Uterus (tissue), 4 donors: ENCODE results near the gene SPTLC2. TPM values are rescaled to one million over a fixed set of nuclear protein-coding genes. Genes with fewer than 3 reads are reported as not detected.

Experiments
- DNase-seq, 2 donors: peaks; one replicate each; pipeline ENCODE4 v3.0.0-alpha.2; 2019 to 2020
- H3K27ac ChIP-seq, 2 donors: fragments of 200-600 bp; sonication (generic); 1 replicate in 1 of 2; 2 replicates in 1 of 2; pipeline ENCODE4 v1.5.1; 2016 to 2018
- H3K27me3 ChIP-seq, 2 donors: fragments of 200-600 bp; sonication (generic); one replicate each; pipeline ENCODE4 v1.5.1; 2018 to 2019; ENCODE audit warnings: control low read depth in 1 of 2
- H3K36me3 ChIP-seq, 2 donors: fragments of 200-600 bp; sonication (generic); one replicate each; pipeline ENCODE4 v1.5.1; 2019; ENCODE audit warnings: control low read depth in 1 of 2
- H3K4me1 ChIP-seq, 2 donors: fragments of 200-600 bp; sonication (generic); one replicate each; pipeline ENCODE4 v1.5.1; 2018 to 2019; ENCODE audit warnings: control low read depth in 1 of 2
- H3K4me3 ChIP-seq, 2 donors: fragments of 200-600 bp; sonication (generic); 1 replicate in 1 of 2; 2 replicates in 1 of 2; pipeline ENCODE4 v1.5.1; 2018 to 2019; ENCODE audit warnings: mild to moderate bottlenecking in 1 of 2
- H3K9me3 ChIP-seq, 2 donors: fragments of 200-600 bp; sonication (generic); one replicate each; pipeline ENCODE4 v1.5.1; 2019; ENCODE audit warnings: control low read depth in 1 of 2
- POLR2A ChIP-seq, 2 donors: fragments of 450-650 bp; IDR thresholded peaks; one replicate each; pipeline ENCODE4 v1.6.1; 2016; ENCODE audit warnings: antibody characterized with exemption in 2 of 2, mild to moderate bottlenecking in 1 of 2, moderate library complexity in 1 of 2
- intact Hi-C: fragments of 100-400 bp; cut with DNase I; formaldehyde crosslinking; loops from one replicate; pipeline ENCODE4 v1.15.1; 2023; ENCODE audit warnings: low total_unique reads
- total RNA-seq, 4 donors: library from RNA; depleted of rRNA in 3 of 4; stranded (reverse); fragments of >200 nt in 3 of 4; gene quantifications; one replicate each; pipeline versions ENCODE4 v1.1.0 to v1.2.4, GENCODE V29; 2014 to 2023
- TF ChIP-seq, protein P1 (sequence below), 4 experiments: fragments of 200-600 bp in 2 of 4; fragments of 450-650 bp in 2 of 4; sonication (generic) in 2 of 4; IDR thresholded peaks; one replicate each; pipeline ENCODE4 v1.5.1; 2016 to 2019; ENCODE audit warnings: antibody characterized with exemption in 4 of 4, mild to moderate bottlenecking in 2 of 4, moderate library complexity in 1 of 4
- donor health status: DM: yes; HTN: yes; CAD: no.

Gene SPTLC2
- total RNA-seq, 4 donors from 2014 or later = 12.3 to 64.2 (median 32.1) TPM

DNA sequence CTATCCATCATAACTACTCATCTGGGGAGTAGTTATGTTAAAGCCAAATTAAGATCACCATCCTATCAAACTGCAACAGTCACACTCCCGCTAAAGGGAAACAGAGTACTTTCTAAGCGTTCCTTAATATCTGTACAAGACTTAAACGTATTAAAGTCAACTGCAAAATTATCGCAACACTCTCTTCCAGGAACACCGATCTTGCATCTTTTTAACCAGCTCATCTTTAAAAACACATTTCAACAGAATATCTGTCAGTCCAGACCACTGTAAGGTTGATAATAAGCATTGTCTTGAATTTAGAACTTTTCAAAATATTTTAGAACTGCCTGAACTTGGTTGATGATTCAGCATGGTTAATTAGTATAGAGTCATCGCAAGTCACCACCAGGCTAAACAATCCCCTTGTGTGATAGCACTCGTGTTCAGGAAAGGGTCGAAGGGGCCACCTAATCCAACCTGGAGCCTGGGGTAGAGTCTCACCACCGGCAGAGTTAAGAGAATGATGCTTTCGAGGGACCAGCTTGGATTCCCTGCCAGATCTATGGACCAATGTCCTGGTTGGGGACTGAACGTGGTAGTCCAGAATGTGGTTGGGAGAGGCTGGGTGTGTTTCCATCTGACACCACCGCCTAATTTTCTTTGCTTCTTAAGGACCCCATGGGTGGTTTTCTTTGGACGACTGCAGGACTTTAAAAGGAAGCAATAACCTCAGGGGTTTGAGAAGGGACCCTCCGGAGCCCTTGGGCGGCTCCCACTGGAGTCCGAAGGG, 890 bp downstream of the SPTLC2 start:
- Histone ChIP-seq H3K4me3 (peak overlapping the region; percentile 70 to 98), H3K27me3 (no peaks in the 10 kb centered on the region), H3K36me3 (no peaks in the 10 kb centered on the region), H3K27ac (peak overlapping the region; percentile 80 to 84), H3K4me1 (peaks cover 0 to 10% of the 10 kb centered on the region in 2 donors), H3K9me3 (no peaks in the 10 kb centered on the region)
- no peak for TF ChIP-seq POLR2A (IDR thresholded peaks at IDR 0.05)
- TF ChIP-seq, protein P1, sequence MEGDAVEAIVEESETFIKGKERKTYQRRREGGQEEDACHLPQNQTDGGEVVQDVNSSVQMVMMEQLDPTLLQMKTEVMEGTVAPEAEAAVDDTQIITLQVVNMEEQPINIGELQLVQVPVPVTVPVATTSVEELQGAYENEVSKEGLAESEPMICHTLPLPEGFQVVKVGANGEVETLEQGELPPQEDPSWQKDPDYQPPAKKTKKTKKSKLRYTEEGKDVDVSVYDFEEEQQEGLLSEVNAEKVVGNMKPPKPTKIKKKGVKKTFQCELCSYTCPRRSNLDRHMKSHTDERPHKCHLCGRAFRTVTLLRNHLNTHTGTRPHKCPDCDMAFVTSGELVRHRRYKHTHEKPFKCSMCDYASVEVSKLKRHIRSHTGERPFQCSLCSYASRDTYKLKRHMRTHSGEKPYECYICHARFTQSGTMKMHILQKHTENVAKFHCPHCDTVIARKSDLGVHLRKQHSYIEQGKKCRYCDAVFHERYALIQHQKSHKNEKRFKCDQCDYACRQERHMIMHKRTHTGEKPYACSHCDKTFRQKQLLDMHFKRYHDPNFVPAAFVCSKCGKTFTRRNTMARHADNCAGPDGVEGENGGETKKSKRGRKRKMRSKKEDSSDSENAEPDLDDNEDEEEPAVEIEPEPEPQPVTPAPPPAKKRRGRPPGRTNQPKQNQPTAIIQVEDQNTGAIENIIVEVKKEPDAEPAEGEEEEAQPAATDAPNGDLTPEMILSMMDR (IDR thresholded peaks at IDR 0.05) = no peak
- intact Hi-C loops = no loop called here
- no peak for DNase-seq

DNA sequence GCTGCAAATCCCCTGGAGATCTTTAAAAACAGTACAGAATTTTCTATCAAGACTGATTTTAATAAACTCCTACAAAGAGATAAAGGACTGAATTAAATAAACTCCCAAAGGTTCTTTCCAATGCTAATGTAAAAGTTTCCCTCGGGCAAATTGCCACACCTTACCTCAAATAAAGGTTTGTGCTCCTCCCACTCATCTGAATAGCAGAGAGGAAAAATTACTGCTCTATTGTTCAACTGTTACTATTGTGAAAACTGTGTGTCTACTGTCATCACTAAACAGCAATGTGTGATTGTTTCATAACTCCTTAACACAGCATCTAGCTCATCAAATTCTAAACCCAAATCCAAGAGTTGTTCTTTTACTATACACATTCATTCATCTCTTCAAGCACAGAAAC, 3.2 kb downstream of the SPTLC2 start:
- intact Hi-C loops = no loop called here

DNA sequence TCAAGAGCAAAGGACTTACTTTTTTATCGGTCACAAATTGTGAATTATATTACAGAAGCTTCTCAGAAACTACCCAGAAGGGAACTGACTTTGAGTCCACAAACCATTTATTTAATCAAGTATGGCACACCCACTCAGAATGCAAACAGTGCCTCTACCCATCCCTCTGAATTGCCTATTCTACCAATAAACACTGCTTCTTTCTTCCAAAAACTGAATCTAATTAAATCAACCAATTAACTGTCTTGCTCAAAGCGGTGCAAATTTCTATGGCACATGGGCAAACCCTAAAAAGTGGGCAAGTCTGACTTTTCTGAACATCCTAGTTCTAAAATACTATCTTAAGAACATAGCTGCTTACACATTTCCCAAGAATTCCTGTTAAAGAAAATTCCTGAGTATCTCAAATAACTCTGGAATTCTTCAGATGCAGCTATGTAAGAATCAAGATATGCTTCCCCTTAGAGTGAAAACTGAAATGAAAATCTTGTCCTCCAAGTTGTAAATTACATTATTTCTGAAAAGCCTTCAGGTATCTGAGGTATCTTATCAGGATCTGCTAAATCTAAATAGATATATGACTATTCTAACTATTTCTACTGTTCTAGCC, 4.3 kb downstream of the SPTLC2 start:
- Histone ChIP-seq H3K36me3 (no peaks in the 10 kb centered on the region), H3K4me3 (no peak overlapping the region), H3K27me3 (no peaks in the 10 kb centered on the region), H3K27ac (no peak overlapping the region), H3K4me1 (peaks cover 0 to 10% of the 10 kb centered on the region in 2 donors), H3K9me3 (no peaks in the 10 kb centered on the region)
- intact Hi-C loops = no loop called here
- no peak for DNase-seq
- TF ChIP-seq, protein P1 (IDR thresholded peaks at IDR 0.05) = no peak
- TF ChIP-seq POLR2A (IDR thresholded peaks at IDR 0.05) = no peak

More for the DNA sequence above, 3.2 kb downstream of the SPTLC2 start:
- Histone ChIP-seq H3K27me3 (no peaks in the 10 kb centered on the region), H3K4me1 (peaks cover 0 to 10% of the 10 kb centered on the region in 2 donors), H3K9me3 (no peaks in the 10 kb centered on the region), H3K4me3 (no peak overlapping the region), H3K27ac (peak overlapping the region in 1 of 2 donors; percentile 3), H3K36me3 (no peaks in the 10 kb centered on the region)
- no peak for DNase-seq
- TF ChIP-seq, protein P1 (IDR thresholded peaks at IDR 0.05) = no peak
- TF ChIP-seq POLR2A (IDR thresholded peaks at IDR 0.05) = no peak

DNA sequence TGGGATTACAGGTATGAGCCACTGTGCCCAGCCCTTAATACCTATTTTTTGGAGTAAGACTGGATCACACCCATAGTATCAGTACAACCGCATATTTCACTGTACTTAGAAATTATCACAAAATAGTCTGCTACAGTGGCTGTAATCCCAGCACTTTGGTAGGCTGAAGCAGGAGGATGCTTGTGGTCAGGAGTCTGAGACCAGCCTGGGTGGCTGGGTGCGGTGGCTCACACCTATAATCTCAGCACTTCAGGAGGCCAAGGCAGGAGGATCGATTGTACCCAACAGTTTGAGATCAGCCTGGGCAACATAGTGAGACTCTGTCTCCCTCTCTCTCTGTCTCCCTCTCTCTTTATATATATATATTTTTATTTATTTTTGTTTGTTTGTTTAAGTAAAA, 5.9 kb downstream of the SPTLC2 start:
- H3K36me3 ChIP-seq = no peaks in the 10 kb centered on the region
- H3K9me3 ChIP-seq = no peaks in the 10 kb centered on the region
- DNase-seq = no peak
- TF ChIP-seq, protein P1 (IDR thresholded peaks at IDR 0.05) = no peak
- no peak for TF ChIP-seq POLR2A (IDR thresholded peaks at IDR 0.05)
- H3K27ac ChIP-seq = no peak overlapping the region
- H3K4me1 ChIP-seq = peaks cover 0 to 10% of the 10 kb centered on the region in 2 donors
- no peaks in the 10 kb centered on the region for H3K27me3 ChIP-seq
- intact Hi-C loops = no loop called here
- no peak overlapping the region for H3K4me3 ChIP-seq

DNA sequence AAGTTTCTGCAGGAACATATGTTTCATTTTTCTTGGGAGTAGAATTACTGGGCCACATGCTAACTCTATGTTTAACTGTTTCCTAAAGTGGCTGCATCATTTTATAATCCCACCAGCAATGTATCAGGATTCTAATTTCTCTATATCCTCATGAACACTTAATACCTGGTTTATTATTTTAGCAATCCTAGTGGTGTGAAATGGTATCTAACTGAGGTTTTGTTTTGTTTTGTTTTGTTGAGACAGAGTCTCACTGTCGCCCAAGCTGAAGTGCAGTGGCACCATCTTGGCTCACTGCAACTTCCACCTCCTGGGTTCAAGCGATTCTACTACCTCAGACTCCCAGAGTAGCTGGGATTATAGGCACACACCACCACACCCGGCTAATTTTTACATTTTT, 6.5 kb downstream of the SPTLC2 start:
- TF ChIP-seq POLR2A (IDR thresholded peaks at IDR 0.05) = no peak
- TF ChIP-seq, protein P1 (IDR thresholded peaks at IDR 0.05) = no peak
- DNase-seq = no peak
- Histone ChIP-seq H3K36me3 (no peaks in the 10 kb centered on the region), H3K9me3 (no peaks in the 10 kb centered on the region), H3K27ac (no peak overlapping the region), H3K27me3 (no peaks in the 10 kb centered on the region), H3K4me1 (peaks cover 0 to 5% of the 10 kb centered on the region in 2 donors), H3K4me3 (no peak overlapping the region)
- intact Hi-C loops = no loop called here
